Stimulated activated CD8-positive, alpha-beta memory T cell treated with anti-CD3 and anti-CD28 coated beads, Interleukin-15, amount 100 ng/mL, for 24 hours (primary cell): ENCODE measurements around the gene TIAM2.
"Not testable (repeated sequence)": the region's sequence is repeated elsewhere in the genome, so short reads cannot be mapped to it uniquely, and the experiment has no call there.

ENCODE experiments used
- DNase-seq: peaks from one replicate; pipeline ENCODE4 v3.0.0-alpha.2; 2020; ENCODE audit warnings: low read depth

Gene TIAM2

GRCh38 chr6:155263373-155264063 lies 268.4 kb downstream of the TIAM2 start, which contains the start of gene CLDN20:
Gene CLDN20 (plus strand): TSS chr6:155264013. CDS start chr6:155275720, 11,707 bp downstream.
- DNase-seq, result no peak

GRCh38 chr6:155264693-155265320 lies 269.7 kb downstream of the TIAM2 start:
- no peak for DNase-seq

GRCh38 chr6:155265843-155266535 lies 270.9 kb downstream of the TIAM2 start:
- DNase-seq, result no peak

GRCh38 chr6:155267411-155267810 lies 272.3 kb downstream of the TIAM2 start:
- DNase-seq, result no peak

- DNase-seq, result not testable (repeated sequence)
Measured at GRCh38 chr6:155268088-155268867, 273.2 kb downstream of the TIAM2 start.

GRCh38 chr6:155269765-155270164 lies 274.6 kb downstream of the TIAM2 start:
- no peak for DNase-seq

GRCh38 chr6:155270561-155271091 lies 275.5 kb downstream of the TIAM2 start:
- no peak for DNase-seq

GRCh38 chr6:155271145-155271544 lies 276.0 kb downstream of the TIAM2 start:
- DNase-seq, result no peak

GRCh38 chr6:155272353-155273232 lies 277.5 kb downstream of the TIAM2 start:
- DNase-seq, result no peak

GRCh38 chr6:155273431-155273830 lies 278.3 kb downstream of the TIAM2 start:
- DNase-seq, result no peak

- no peak for DNase-seq
Measured at GRCh38 chr6:155274106-155274505, 279.0 kb downstream of the TIAM2 start.

GRCh38 chr6:155274533-155274932 lies 279.4 kb downstream of the TIAM2 start:
- no peak for DNase-seq

GRCh38 chr6:155275808-155276480 lies 280.8 kb downstream of the TIAM2 start:
- no peak for DNase-seq

- no peak for DNase-seq
Measured at GRCh38 chr6:155276638-155277037, 281.5 kb downstream of the TIAM2 start.

GRCh38 chr6:155278319-155279049 lies 283.4 kb downstream of the TIAM2 start:
- DNase-seq, result no peak

GRCh38 chr6:155284775-155285174 lies 289.7 kb downstream of the TIAM2 start:
- no peak for DNase-seq

- DNase-seq, result no peak
Measured at GRCh38 chr6:155287762-155288161, 292.6 kb downstream of the TIAM2 start.

- DNase-seq, result no peak
Measured at GRCh38 chr6:155290491-155290890, 295.4 kb downstream of the TIAM2 start.

GRCh38 chr6:155291291-155291690 lies 296.2 kb downstream of the TIAM2 start:
- no peak for DNase-seq

GRCh38 chr6:155292711-155293110 lies 297.6 kb downstream of the TIAM2 start:
- no peak for DNase-seq
